Mucosa of descending colon (tissue), 3 donors: Measurements from ENCODE around the gene PLA2G2C. TPM values are rescaled to one million over a fixed set of nuclear protein-coding genes. Genes with fewer than 3 reads are reported as not detected.

Experiments used
- ATAC-seq: fragments of 200-7000 bp; cut with Tn5 transposase; one replicate; pipeline ENCODE4 v1.9.1; 2020; ENCODE audit warnings: mild to moderate bottlenecking, moderate library complexity
- DNase-seq, 3 donors: peaks; one replicate each; pipeline ENCODE4 v3.0.0-alpha.2; 2020
- H3K36me3 ChIP-seq: fragments of 200-600 bp; one replicate; pipeline ENCODE4 v1.8.0; 2021; ENCODE audit warnings: low read depth, mild to moderate bottlenecking
- H3K4me1 ChIP-seq: fragments of 200-600 bp; one replicate; pipeline ENCODE4 v1.8.0; 2021; ENCODE audit warnings: low read depth, mild to moderate bottlenecking
- H3K4me3 ChIP-seq: fragments of 200-600 bp; one replicate; pipeline ENCODE4 v1.8.0; 2021; ENCODE audit warnings: mild to moderate bottlenecking
- H3K9me3 ChIP-seq: fragments of 200-600 bp; one replicate; pipeline ENCODE4 v1.8.0; 2021; ENCODE audit warnings: mild to moderate bottlenecking
- intact Hi-C, 2 donors: fragments of 100-400 bp; cut with DNase I in 1 of 2; cut with micrococcal nuclease in 1 of 2; formaldehyde crosslinking; loops; one replicate each; pipeline versions ENCODE4 v1.11.0 to v1.11.1; 2022; cut with DNase I, micrococcal nuclease
- total RNA-seq, 3 donors: library from RNA; stranded (reverse); fragmentation: NEBNext Ultra II Directional in 2 of 3; extraction: Animal tissue kit (Norgen Biotek cat#: 25700) in 2 of 3; gene quantifications; one replicate each; pipeline versions ENCODE4 v1.2.1 to v1.2.4, GENCODE V29; 2021 to 2023
- TF ChIP-seq, protein P1 (sequence below): fragments of 200-600 bp; IDR thresholded peaks from one replicate; pipeline ENCODE4 v1.8.0; 2022; ENCODE audit warnings: antibody characterized with exemption, mild to moderate bottlenecking
- donor health status: DM: no; HTN: no; CAD: no; lungs with moderate emphysema.
- donor health status: DM: no; HTN: no; CAD: no.
- donor health status: DM: no; HTN: yes; CAD: no.

The PLA2G2C gene
- total RNA-seq, 3 donors from 2014 or later = 0.55 to 2.1 TPM; not detected in 1

DNA sequence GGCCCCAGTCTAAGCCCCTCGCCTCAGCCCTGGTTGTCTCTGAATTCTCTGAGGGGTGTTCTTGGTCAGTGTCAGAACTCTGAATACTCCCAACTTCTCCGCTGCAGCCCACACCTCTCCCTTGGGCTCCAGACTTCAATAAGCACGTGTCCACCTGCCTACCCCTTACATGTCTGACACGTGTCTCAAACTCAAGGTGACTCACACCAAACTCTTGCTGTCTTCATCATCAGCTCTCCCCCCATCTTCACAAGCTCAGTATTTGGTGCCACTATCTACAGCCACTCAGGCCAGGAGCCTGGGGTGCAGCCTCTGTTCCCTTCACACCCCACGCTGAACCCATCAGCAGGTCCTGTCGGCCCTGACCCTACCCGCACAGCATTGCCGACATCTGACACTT lies 19.2 kb downstream of the PLA2G2C start:
- Histone ChIP-seq H3K4me3 (no peak overlapping the region), H3K9me3 (no peaks in the 10 kb centered on the region), H3K4me1 (no peaks in the 10 kb centered on the region), H3K36me3 (no peaks in the 10 kb centered on the region)
- TF ChIP-seq, protein P1, sequence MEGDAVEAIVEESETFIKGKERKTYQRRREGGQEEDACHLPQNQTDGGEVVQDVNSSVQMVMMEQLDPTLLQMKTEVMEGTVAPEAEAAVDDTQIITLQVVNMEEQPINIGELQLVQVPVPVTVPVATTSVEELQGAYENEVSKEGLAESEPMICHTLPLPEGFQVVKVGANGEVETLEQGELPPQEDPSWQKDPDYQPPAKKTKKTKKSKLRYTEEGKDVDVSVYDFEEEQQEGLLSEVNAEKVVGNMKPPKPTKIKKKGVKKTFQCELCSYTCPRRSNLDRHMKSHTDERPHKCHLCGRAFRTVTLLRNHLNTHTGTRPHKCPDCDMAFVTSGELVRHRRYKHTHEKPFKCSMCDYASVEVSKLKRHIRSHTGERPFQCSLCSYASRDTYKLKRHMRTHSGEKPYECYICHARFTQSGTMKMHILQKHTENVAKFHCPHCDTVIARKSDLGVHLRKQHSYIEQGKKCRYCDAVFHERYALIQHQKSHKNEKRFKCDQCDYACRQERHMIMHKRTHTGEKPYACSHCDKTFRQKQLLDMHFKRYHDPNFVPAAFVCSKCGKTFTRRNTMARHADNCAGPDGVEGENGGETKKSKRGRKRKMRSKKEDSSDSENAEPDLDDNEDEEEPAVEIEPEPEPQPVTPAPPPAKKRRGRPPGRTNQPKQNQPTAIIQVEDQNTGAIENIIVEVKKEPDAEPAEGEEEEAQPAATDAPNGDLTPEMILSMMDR = no peak
- DNase-seq (no peak), ATAC-seq (no peak)
- intact Hi-C loops = no loop called here

DNA sequence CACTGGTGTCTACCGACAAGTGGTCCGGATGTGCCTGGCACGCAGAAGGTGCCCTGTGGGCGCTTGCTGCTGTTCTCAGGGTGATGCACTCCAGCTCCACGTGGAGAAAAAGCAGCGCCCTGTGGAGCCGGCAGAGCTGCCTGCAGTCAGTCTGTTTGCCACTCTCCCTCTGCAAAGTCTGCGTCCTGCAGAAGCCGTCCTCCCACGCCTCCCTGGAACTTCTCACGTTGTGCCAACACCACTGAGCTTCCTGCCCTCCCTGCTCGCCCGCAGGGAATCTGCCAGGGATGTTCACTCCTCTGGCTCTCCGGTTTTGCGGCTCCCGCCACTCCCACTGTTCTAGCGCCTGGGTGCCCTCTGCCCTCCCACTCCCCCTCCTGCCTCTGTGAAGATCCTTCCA lies 20.3 kb downstream of the PLA2G2C start:
- peak; percentile 17 for ATAC-seq
- DNase-seq = peak in 1 of 3 donors; percentile 44
- Histone ChIP-seq H3K4me3 (no peak overlapping the region), H3K9me3 (peaks cover 10% of the 10 kb centered on the region), H3K36me3 (no peaks in the 10 kb centered on the region), H3K4me1 (no peaks in the 10 kb centered on the region)
- intact Hi-C loops = no loop called here
- TF ChIP-seq, protein P1 = no peak

DNA sequence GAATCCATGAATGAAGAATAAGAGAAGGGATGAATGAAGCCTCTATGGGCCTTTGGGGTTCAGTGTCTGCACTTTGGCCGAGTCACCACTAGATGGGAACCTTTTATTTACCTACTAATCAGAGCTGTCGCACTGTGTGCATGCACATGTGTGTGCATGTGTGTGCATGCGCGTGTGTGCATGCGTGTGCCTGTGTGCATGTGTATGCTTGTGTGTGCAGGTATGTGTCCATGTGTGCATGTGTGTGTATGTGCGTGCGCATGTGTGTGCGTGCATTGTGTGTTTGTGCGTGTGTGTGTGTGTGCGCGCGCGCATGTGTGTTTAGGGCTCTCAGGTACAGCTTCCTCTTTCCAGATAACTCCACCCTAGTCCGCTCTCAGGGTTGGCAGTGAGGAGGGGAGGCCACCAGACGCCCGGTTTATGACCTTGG lies 20.8 kb downstream of the PLA2G2C start:
- no peaks in the 10 kb centered on the region for H3K36me3 ChIP-seq
- DNase-seq = peak in 1 of 3 donors; percentile 41
- TF ChIP-seq, protein P1 = no peak
- H3K9me3 ChIP-seq = peaks cover 15% of the 10 kb centered on the region
- intact Hi-C loops = no loop called here
- no peaks in the 10 kb centered on the region for H3K4me1 ChIP-seq
- no peak overlapping the region for H3K4me3 ChIP-seq
- ATAC-seq = peak; percentile 70

DNA sequence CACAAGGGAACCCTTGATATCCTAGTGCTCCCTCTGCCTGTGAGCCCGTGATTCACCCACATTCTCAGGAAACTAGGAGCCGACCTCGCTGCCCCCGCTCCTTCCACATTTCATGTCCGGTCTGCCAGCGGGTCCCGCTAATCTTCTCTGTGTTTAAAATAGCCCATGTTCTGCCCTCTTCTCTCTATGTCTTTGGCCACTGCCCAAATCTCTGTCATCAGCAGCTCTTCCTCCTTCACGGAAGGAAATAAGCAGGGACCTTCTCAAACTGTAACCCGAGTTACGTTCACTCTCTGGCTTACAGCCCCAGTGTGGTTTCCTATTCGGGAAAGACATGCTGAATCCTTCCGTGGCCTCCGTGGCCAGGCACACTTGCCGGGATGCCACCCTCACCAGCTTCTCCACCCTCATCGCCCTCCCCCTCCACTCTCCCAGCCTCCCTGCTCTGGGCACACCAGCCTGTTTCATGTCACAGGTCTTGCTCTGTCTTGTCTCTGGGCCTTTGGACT lies 21.6 kb downstream of the PLA2G2C start:
- H3K4me3 ChIP-seq = no peak overlapping the region
- H3K36me3 ChIP-seq = no peaks in the 10 kb centered on the region
- intact Hi-C loops = no loop called here
- DNase-seq = peak in 1 of 3 donors; percentile 30
- ATAC-seq = no peak
- peaks cover 23% of the 10 kb centered on the region for H3K9me3 ChIP-seq
- no peaks in the 10 kb centered on the region for H3K4me1 ChIP-seq
- TF ChIP-seq, protein P1 = no peak

DNA sequence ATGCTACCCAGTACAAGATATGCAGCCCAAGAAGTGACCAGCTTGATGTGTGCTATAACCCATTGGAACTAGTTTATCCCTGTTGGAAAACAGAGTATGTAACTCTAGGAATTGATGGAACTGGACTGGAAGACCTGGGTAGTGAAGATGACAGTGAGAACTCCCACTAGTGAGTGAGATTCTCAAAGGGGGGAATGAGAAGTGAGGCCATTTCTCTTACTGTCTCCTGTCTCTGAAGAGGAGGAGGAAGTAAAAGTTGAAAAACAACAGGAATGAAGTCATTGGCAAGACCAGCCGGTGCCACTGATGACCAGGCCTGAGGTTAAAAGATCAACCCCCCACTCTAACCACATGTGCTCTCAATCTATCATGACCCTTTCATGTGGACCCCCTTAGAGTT lies 26.3 kb downstream of the PLA2G2C start:
- no peak for ATAC-seq
- TF ChIP-seq, protein P1 = no peak
- H3K9me3 ChIP-seq = peaks cover 39% of the 10 kb centered on the region
- H3K4me3 ChIP-seq = no peak overlapping the region
- no peak for DNase-seq
- H3K36me3 ChIP-seq = no peaks in the 10 kb centered on the region
- intact Hi-C loops = no loop called here
- no peaks in the 10 kb centered on the region for H3K4me1 ChIP-seq
